Loucy (cell line): ENCODE measurements around the gene STXBP6.

ENCODE experiments used
- CTCF ChIP-seq: fragments of 200-600 bp; sonication (generic); conservative IDR thresholded peaks from 2 replicates; pipeline ENCODE4 v1.5.1; 2014; ENCODE audit warnings: mild to moderate bottlenecking, antibody characterized with exemption, low read length
- EZH2phosphoT487 ChIP-seq: fragments of 200-600 bp; IDR thresholded peaks from 2 replicates; pipeline ENCODE4 v1.6.1; 2018; ENCODE audit warnings: antibody characterized with exemption, mild to moderate bottlenecking, moderate library complexity, borderline replicate concordance

DNA sequence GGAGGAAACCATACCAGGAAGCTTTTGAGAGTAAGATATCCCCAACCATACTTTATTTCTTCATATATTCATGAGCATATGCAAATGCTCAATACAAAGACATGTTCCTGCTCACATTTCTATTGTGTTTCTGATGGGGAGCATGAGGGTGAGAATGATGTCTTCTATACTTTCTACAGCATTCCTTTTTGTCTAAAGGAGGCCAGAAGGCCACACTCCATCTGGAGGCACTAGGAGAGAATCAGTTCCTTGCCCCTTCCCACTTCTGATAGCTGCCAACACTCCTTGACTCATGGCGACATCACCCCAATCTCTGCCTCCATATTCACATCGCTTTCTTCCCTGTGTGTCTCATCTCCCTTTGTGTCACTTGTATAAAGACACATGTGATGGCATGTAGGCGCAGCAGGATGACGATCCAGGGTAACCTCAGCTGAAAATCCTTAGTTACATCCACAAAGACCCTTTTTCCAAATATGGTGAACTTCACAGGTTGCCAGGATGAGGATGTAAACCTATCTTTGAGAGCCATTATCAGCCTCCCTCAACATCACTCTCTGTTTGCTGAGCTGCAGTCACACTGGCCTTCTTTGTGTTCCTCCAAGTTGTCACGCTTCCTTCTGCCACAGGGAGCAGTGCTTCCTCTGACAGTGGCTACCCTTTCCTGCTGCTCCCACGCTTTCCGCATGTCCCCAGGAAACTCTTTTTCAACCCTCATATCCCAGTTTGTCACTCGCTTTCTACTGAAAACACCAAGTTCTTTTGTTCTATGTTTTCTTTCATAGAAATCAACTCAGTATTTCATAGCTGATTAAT lies 96.9 kb downstream of the STXBP6 start:
- peak; percentile 59 for TF ChIP-seq CTCF
- no peak for TF ChIP-seq EZH2phosphoT487
